Erythroblast (primary cell): ENCODE data around the gene GPRASP3.

Experiments used
- GATA1 ChIP-seq: IDR thresholded peaks from 2 replicates; pipeline ENCODE4 v1.6.1; 2011; ENCODE audit warnings: low read depth, mild to moderate bottlenecking, control low read depth, low read length, moderate library complexity
- POLR2A ChIP-seq: IDR thresholded peaks from 2 replicates; pipeline ENCODE4 v1.6.1; 2011; ENCODE audit warnings: mild to moderate bottlenecking, low read length

- TF ChIP-seq POLR2A (no peak), GATA1 (no peak)
Measured at GRCh38 chrX:102765809-102766208, 45.3 kb downstream of the GPRASP3 start.
